ENCODE results near the gene TMC4.

The TMC4 gene

DNA sequence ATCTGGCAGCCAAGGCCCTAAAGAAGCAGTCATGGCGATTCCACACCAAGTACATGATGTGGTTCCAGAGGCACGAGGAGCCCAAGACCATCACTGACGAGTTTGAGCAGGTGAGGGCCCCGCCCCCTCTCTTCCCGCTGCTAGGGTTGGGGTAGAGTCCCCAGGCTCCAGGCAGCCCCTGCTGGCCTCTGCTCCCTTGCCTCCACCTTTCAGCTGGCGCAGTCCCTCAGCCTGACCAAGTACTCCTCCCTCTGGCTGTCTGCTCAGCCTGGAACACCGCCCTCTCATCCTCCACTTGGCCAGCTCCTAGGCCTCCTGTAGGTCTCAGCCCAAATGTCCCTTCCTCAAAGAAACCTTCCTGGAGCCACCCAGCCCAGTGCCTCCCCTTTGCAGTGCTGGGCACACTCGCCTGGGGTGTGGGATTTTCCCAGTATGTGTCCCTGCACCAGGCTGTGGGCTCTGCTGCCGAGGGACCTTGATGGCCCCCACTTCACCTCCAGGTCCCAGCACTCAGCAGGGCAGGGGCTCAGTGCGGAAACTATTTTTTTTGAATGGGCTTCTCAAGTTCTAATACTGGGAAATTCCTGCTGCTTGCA is 19.1 kb downstream of the TMC4 start:
- no peak for DNase-seq

- DNase-seq = no peak
Measured at GRCh38 chr19:54152878-54153524, 20.0 kb downstream of the TMC4 start.

- no peak for DNase-seq
Measured at GRCh38 chr19:54152267-54152666, 20.7 kb downstream of the TMC4 start.

DNA sequence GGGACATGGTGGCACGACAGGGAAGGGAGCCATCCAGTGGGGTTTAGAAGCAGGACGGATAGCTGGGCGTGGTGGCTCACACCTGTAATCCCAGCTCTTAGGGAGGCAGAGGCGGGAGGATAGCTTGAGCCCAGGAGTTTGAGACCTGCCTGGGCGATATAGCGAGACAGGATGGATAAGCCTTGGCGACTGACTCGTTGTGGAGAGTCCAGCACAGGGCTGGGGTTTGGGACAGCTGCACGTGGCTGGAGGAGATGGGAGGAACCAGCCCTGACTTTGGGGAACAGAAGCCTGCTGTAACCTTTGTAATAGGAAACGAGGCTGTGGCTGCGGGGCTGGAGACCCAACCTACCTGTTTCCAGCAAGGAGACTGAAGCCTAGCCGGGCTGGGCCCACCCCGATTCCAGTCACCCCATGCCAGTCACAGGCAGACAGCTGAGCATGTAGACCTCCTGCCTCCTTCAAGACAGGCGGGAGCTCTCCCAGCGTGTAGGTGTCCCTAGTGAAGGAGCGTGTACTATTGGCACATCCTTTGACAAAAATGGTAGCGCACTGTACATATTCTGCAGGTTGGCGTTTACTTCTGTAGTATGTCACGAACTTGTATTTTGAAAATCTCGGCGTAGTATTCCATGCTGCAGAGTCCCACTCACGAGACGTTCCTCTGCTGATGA is 21.5 kb downstream of the TMC4 start:
- DNase-seq = no peak

- DNase-seq = no peak
Measured at GRCh38 chr19:54149021-54149812, 23.7 kb downstream of the TMC4 start.

GRCh38 chr19:54148158-54148557 is 24.8 kb downstream of the TMC4 start:
- no peak for DNase-seq

GRCh38 chr19:54147676-54148075 is 25.3 kb downstream of the TMC4 start:
- no peak for DNase-seq

- DNase-seq = no peak
Measured at GRCh38 chr19:54145541-54146158, 27.3 kb downstream of the TMC4 start.

DNA sequence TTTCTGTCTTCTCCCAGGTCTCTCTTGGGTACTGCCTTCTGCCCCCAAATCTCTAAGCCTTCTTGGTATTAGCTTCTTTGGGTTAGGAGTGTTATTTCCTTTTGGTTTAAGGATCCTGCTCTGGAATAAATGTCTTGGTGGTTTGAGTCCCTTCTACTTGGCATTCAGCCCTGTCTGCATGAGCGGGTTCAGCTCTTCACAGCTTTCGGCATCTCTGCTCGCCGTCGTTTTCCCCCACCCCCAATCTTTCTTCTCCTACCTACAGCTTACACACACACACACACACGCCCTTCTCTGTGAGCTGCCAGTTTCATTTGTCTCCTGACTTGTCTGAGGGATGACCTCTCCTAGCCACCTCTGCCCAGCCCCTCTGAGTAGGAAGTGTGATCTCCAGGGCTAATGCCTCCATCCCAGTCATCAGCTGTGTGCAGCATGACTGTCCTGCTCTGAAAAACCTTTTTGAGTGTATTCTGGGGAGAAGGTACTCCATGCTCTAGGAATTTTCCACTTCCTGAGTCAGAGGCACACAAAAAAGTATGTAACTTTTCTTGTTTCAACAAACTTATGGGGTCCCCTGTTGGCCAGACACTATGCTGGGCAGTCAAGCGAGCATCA is 30.7 kb downstream of the TMC4 start:
- DNase-seq = no peak

DNA sequence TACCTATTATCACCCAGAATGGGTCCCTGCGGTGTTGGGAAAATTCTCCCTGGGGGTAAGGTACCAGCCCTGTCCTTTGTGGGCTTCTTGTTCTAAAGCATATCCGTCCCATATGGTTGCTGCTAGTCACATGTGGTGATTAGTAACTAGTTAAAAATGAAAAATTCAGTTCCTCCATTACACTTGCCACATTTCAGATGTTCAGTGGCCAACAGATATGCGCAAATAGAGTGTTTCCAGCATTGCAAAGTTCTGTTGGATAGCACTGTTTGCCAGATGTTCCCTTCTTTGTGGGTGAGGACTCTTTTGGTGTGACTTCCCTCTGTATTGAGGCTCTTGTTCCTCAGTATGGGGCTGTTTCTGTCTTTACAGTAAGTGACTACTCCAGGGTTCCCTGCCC is 31.6 kb downstream of the TMC4 start:
- no peak for DNase-seq

DNA sequence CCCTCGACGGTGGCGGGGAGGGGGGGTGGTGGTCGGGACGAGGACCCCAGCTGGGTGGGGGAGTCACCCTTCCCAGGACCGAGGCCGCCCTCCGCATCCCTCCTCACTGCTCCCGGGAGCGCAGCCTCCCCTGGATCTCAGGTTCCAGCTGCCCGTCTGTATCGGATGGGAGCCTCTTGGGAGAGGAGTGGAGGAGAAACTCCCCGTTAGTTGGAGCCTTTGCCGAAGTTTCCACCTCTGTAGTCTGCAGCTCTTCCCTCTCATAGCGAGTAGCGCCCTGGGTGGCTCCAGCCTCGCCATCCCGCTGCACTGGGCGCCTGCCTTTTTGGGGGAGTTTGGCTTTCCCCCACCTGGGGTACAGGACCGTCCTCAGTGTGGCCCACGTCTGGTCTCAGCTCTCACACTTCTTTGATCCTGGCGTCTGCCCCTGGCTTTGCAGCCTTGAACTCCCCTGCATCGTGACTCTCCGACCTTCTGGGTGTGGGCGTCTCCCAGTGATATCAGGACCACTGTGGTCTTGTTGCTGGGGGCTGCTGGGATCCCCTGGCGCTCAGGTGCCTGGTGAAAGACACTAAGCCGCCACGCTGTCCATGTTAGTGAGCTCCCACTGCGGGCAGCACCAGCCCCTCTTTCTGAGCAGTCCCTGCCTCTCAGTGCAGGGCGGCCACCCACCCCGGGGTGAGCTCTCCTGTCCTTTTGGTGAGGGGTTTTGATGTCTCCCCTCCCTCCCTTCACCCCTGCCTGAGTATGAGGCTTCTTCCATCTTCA is 34.3 kb downstream of the TMC4 start:
- DNase-seq = no peak

DNA sequence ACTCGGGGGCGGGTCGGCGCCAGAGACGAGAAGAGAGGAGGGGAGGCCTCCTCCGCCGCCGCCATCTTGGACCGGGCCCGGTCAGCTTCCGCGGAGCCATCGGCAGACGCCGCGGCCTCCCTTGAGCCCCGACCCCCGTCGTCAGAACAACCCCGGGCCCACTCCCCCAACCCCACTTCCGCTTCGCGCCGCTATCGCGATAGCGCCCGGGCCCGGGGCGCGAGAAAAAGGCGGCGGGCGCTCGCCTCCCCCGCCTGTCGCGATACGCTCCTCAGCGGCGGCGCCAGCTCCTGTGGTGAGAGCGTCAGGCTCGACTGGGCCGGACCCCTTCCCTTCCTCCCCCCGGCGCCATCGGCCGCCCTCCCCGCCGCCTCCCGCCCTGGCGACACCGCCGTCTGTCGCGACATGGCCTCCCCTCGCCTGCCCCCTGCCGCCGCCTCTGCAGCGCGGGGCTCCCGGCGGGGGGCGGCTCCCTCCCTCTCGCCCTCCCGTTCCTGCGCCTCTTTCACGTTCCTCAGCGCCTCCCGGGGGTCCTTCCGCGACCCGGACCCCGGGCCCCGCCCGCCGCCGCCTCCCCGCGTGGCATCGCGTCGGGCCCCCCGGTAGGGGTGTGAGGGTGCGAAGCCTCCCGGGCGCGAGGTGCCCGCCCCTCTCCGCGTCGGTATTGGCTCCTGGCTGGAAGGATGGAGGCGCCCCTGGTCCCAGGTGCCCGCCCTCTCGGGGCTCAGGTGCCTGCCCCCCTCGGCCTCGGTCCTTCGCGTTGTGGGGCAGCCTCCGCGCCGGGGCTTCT is 35.1 kb downstream of the TMC4 start, which contains the start of gene CNOT3:
CNOT3 (plus strand) TSS at position 64 of the 790 bp plus-strand sequence. CDS start 5,217 bp downstream, outside the sequence.
- DNase-seq = no peak

- peak; percentile 100 for DNase-seq
Measured at GRCh38 chr19:54136864-54137698, 35.9 kb downstream of the TMC4 start.

- peak; percentile 8 for DNase-seq
Measured at GRCh38 chr19:54136086-54136863, 36.7 kb downstream of the TMC4 start.

- DNase-seq = no peak
Measured at GRCh38 chr19:54133957-54134590, 38.9 kb downstream of the TMC4 start.

DNA sequence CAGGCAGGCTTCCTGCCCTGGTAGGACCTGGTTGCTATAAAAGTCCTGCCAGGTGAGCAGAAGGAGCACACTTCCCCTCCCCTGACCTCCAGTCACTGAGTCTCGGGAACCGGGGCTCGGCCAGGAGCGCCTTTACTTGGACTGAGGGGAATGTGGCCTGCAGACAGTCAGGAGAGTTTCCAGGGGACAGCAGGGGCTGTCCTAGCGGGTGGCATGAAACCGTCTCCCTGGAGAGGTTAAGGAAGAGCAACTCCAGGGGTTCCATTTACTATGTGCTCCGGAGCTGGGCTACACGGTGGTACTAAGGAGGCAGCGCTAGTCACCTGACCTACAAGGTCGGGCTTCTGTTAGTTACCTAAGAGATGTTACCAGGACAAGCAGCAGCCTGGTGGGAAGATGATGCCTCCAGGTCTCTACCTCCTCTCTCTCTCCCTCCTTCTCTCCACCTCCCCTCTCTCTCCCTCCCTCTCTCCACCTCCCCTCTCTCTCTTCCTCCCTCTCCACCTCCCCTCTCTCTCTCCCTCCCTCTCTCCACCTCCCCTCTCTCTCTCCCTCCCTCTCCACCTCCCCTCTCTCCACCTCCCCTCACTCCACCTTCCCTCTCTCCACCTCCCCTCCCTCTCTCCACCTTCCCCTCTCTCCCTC is 39.5 kb downstream of the TMC4 start:
- no peak for DNase-seq

DNA sequence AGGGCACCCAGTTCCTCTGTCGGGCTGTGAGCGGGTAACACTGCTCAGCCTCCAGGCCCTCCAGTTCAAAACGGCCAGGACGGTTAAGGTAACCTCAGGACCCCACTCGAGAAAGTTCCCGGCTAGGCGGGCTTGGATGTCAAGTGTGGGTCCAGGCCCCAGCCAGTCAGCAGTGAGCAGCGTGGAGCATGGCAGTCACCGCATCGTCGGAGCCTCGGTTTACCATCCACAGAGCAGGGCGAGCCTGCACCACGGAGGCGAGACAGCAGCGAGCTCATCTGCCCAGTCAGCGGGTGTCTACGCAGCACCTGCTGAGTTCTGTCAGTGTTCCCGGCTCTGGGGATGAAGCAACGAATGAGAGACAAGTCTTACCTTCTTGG is 43.4 kb downstream of the TMC4 start:
- no peak for DNase-seq
